IPS DF 6.9 (cell line): ENCODE measurements around the gene CNTNAP2.

Source experiments
- DNase-seq: peaks from one replicate; pipeline ENCODE4 v3.0.0-alpha.2; 2013; ENCODE audit warnings: low read depth, low spot score
- H3K27ac ChIP-seq: one replicate; pipeline ENCODE4 v1.5.1; 2013; ENCODE audit warnings: low read length, control low read depth
- H3K27me3 ChIP-seq: 2 replicates; pipeline ENCODE4 v1.6.1; 2013; ENCODE audit warnings: mild to moderate bottlenecking, low read length; ENCODE audit not compliant: control insufficient read depth, insufficient read depth
- H3K36me3 ChIP-seq: 2 replicates; pipeline ENCODE4 v1.6.1; 2013; ENCODE audit warnings: low read length; ENCODE audit not compliant: control insufficient read depth, insufficient read depth
- H3K4me1 ChIP-seq: 2 replicates; pipeline ENCODE4 v1.6.1; 2013; ENCODE audit warnings: low read length; ENCODE audit not compliant: control insufficient read depth, insufficient read depth
- H3K4me3 ChIP-seq: 2 replicates; pipeline ENCODE4 v1.5.1; 2013; ENCODE audit warnings: mild to moderate bottlenecking, low read length
- H3K9me3 ChIP-seq: 2 replicates; pipeline ENCODE4 v1.6.1; 2013; ENCODE audit warnings: low read length, inconsistent platforms; ENCODE audit not compliant: control insufficient read depth, insufficient read depth
- WGBS: extraction: QIAGEN DNeasy Blood & Tissue Kit; methylation state at CpG from one replicate; pipeline ENCODE4 v1.1.7; 2013; ENCODE audit warnings: mixed read lengths, missing lambda C conversion rate; ENCODE audit not compliant: insufficient read length, insufficient coverage; 5-methylcytosine and 5-hydroxymethylcytosine counted together

The CNTNAP2 gene

GRCh38 chr7:148173369-148173768, 2056.8 kb downstream of the CNTNAP2 start:
- WGBS: no CpG with 5 or more reads among the region's 3 CpGs
- Histone ChIP-seq H3K36me3 (no peaks in the 10 kb centered on the region), H3K27ac (no peak overlapping the region), H3K27me3 (no peaks in the 10 kb centered on the region), H3K4me3 (no peak overlapping the region), H3K9me3 (no peaks in the 10 kb centered on the region), H3K4me1 (no peaks in the 10 kb centered on the region)
- DNase-seq: no peak

- no peaks in the 10 kb centered on the region for H3K9me3 ChIP-seq
- no peak for DNase-seq
- H3K27me3 ChIP-seq: no peaks in the 10 kb centered on the region
- H3K36me3 ChIP-seq: no peaks in the 10 kb centered on the region
- no peak overlapping the region for H3K27ac ChIP-seq
- no peak overlapping the region for H3K4me3 ChIP-seq
- H3K4me1 ChIP-seq: no peaks in the 10 kb centered on the region
- no CpG with 5 or more reads among the region's 8 CpGs for WGBS
Measured at GRCh38 chr7:148174376-148174775, 2057.8 kb downstream of the CNTNAP2 start.

- no peak overlapping the region for H3K4me3 ChIP-seq
- WGBS: 96% methylated on average over 1 of the region's 2 CpGs
Measured at GRCh38 chr7:148175512-148175911, 2058.9 kb downstream of the CNTNAP2 start.

GRCh38 chr7:148177972-148178371, 2061.4 kb downstream of the CNTNAP2 start:
- Histone ChIP-seq H3K27ac (no peak overlapping the region), H3K27me3 (no peaks in the 10 kb centered on the region)

More at GRCh38 chr7:148175512-148175911, 2058.9 kb downstream of the CNTNAP2 start:
- no peak overlapping the region for H3K27ac ChIP-seq
- no peaks in the 10 kb centered on the region for H3K36me3 ChIP-seq
- DNase-seq: no peak
- H3K27me3 ChIP-seq: no peaks in the 10 kb centered on the region
- no peaks in the 10 kb centered on the region for H3K4me1 ChIP-seq
- no peaks in the 10 kb centered on the region for H3K9me3 ChIP-seq

GRCh38 chr7:148180075-148180474, 2063.5 kb downstream of the CNTNAP2 start:
- no peaks in the 10 kb centered on the region for H3K9me3 ChIP-seq
- H3K4me1 ChIP-seq: peaks cover 1% of the 10 kb centered on the region; the same call in 1 of the 2 replicates
- DNase-seq: no peak
- no peak overlapping the region for H3K27ac ChIP-seq
- no peaks in the 10 kb centered on the region for H3K27me3 ChIP-seq
- no peak overlapping the region for H3K4me3 ChIP-seq
- H3K36me3 ChIP-seq: no peaks in the 10 kb centered on the region

More at GRCh38 chr7:148177972-148178371, 2061.4 kb downstream of the CNTNAP2 start:
- no peak overlapping the region for H3K4me3 ChIP-seq
- H3K36me3 ChIP-seq: no peaks in the 10 kb centered on the region
- no peaks in the 10 kb centered on the region for H3K9me3 ChIP-seq
- peaks cover 1% of the 10 kb centered on the region; the same call in 1 of the 2 replicates for H3K4me1 ChIP-seq
- no peak for DNase-seq

- no peak for DNase-seq
- Histone ChIP-seq H3K4me3 (no peak overlapping the region), H3K9me3 (no peaks in the 10 kb centered on the region), H3K27me3 (no peaks in the 10 kb centered on the region), H3K4me1 (peaks cover 1% of the 10 kb centered on the region; the same call in 1 of the 2 replicates), H3K27ac (no peak overlapping the region), H3K36me3 (no peaks in the 10 kb centered on the region)
- WGBS: no CpG with 5 or more reads among the region's 5 CpGs
Measured at GRCh38 chr7:148182264-148182663, 2065.7 kb downstream of the CNTNAP2 start.

- Histone ChIP-seq H3K36me3 (no peaks in the 10 kb centered on the region), H3K27me3 (no peaks in the 10 kb centered on the region), H3K4me1 (peaks cover 1% of the 10 kb centered on the region; the same call in 1 of the 2 replicates), H3K9me3 (no peaks in the 10 kb centered on the region), H3K4me3 (no peak overlapping the region), H3K27ac (no peak overlapping the region)
- no peak for DNase-seq
- no CpG with 5 or more reads among the region's 5 CpGs for WGBS
Measured at GRCh38 chr7:148185041-148185440, 2068.4 kb downstream of the CNTNAP2 start.

GRCh38 chr7:148187471-148187870, 2070.9 kb downstream of the CNTNAP2 start:
- H3K4me1 ChIP-seq: no peaks in the 10 kb centered on the region
- H3K4me3 ChIP-seq: no peak overlapping the region
- DNase-seq: no peak
- no peaks in the 10 kb centered on the region for H3K36me3 ChIP-seq
- H3K27me3 ChIP-seq: no peaks in the 10 kb centered on the region
- H3K27ac ChIP-seq: no peak overlapping the region
- H3K9me3 ChIP-seq: no peaks in the 10 kb centered on the region
- no CpG with 5 or more reads among the region's 6 CpGs for WGBS

- no peak overlapping the region for H3K27ac ChIP-seq
- no peaks in the 10 kb centered on the region for H3K4me1 ChIP-seq
- H3K4me3 ChIP-seq: no peak overlapping the region
- H3K27me3 ChIP-seq: no peaks in the 10 kb centered on the region
- H3K36me3 ChIP-seq: no peaks in the 10 kb centered on the region
- DNase-seq: no peak
- H3K9me3 ChIP-seq: no peaks in the 10 kb centered on the region
- no CpG with 5 or more reads among the region's 1 CpG for WGBS
Measured at GRCh38 chr7:148191391-148192065, 2074.9 kb downstream of the CNTNAP2 start.

- no peaks in the 10 kb centered on the region for H3K27me3 ChIP-seq
- H3K4me3 ChIP-seq: no peak overlapping the region
- H3K27ac ChIP-seq: no peak overlapping the region
- H3K9me3 ChIP-seq: no peaks in the 10 kb centered on the region
- no peaks in the 10 kb centered on the region for H3K4me1 ChIP-seq
- WGBS: no CpG with 5 or more reads among the region's 5 CpGs
- DNase-seq: no peak
- H3K36me3 ChIP-seq: no peaks in the 10 kb centered on the region
Measured at GRCh38 chr7:148192491-148192890, 2075.9 kb downstream of the CNTNAP2 start.

- H3K27me3 ChIP-seq: no peaks in the 10 kb centered on the region
- no peak overlapping the region for H3K4me3 ChIP-seq
- WGBS: no CpG with 5 or more reads among the region's 3 CpGs
- H3K36me3 ChIP-seq: no peaks in the 10 kb centered on the region
- H3K27ac ChIP-seq: no peak overlapping the region
- no peaks in the 10 kb centered on the region for H3K4me1 ChIP-seq
- no peaks in the 10 kb centered on the region for H3K9me3 ChIP-seq
- no peak for DNase-seq
Measured at GRCh38 chr7:148201992-148202391, 2085.4 kb downstream of the CNTNAP2 start.
